Measurements from ENCODE around the gene DBF4B.

DBF4B gene

GRCh38 chr17:44778656-44779210 is 70.3 kb downstream of the DBF4B start:
- DNase-seq: no peak

GRCh38 chr17:44779211-44780025 is 71.0 kb downstream of the DBF4B start:
- no peak for DNase-seq

DNA sequence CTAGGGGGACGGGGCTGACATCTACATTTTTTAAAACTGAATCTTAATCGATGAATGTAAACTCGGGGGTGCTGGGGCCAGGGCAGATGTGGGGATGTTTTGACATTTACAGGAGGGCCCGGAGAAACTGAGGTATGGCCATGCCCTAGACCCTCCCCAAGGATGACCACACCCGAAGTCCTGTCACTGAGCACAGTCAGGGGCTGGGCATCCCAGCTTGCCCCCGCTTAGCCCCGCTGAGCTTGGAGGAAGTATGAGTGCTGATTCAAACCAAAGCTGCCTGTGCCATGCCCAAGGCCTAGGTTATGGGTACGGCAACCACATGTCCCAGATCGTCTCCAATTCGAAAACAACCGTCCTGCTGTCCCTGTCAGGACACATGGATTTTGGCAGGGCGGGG is 71.7 kb downstream of the DBF4B start:
- DNase-seq: no peak

- no peak for DNase-seq
These were observed 72.5 kb downstream of the DBF4B start for GRCh38 chr17:44780845-44781480.

- DNase-seq: no peak
These were observed 73.3 kb downstream of the DBF4B start for GRCh38 chr17:44781551-44782325.

- DNase-seq: no peak
These were observed 73.9 kb downstream of the DBF4B start for GRCh38 chr17:44782326-44782850.

DNA sequence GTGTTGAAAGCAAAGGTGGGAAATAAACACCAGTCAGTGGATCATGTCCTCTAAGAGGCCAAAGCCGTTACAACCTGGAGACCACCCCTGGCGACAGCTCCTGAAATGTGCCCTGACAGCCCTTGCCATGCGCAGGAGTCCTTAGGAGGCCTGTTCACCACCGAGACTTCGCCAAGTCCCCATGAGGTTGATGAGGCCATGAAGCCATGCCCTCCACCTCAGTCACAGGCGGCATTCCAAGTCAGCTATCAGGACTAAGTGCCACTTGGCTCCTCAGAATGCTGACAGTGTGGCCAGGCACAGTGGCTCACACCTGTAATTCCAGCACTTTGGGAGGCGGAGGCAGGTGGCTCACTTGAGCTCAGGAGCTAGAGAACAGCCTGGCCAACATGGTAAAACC is 77.5 kb downstream of the DBF4B start:
- no peak for DNase-seq

GRCh38 chr17:44786551-44787081 is 78.2 kb downstream of the DBF4B start:
- no peak for DNase-seq

DNA sequence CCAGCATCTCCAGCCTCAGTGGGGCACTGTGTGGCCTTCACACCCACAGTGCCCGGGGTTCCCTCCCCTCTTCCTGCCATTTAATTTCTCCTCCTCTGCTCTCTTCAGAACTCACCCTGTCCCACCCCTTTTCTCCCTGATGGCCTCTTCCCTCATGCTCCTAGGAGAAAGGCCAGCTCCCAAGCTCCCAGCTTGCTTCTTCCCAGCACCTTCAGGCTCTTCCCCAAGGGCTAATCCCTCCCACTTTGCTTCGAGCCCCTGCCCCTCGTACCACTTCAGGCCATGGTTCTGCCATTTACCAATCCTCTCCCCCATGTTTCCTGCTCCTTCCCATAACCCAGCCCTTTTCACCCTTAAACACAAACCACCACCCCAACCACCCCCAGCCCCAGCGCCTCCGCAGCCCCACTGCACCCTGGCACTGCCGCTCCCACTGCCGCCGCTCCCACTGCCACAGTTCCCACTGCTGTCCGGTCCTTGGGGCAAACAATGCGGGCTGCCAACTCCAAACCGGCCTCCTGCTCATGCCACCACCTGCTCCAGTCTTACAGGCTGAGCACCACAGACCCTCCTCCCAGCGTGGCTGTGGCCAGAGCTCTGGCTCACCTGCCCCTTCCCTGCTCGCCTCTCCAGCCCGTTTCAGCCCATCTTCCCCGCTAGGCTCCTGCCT is 78.9 kb downstream of the DBF4B start:
- no peak for DNase-seq

- no peak for DNase-seq
These were observed 79.7 kb downstream of the DBF4B start for GRCh38 chr17:44788139-44788538.

GRCh38 chr17:44792276-44792675 is 83.8 kb downstream of the DBF4B start:
- no peak for DNase-seq

- no peak for DNase-seq
These were observed 85.7 kb downstream of the DBF4B start for GRCh38 chr17:44793885-44794842.

DNA sequence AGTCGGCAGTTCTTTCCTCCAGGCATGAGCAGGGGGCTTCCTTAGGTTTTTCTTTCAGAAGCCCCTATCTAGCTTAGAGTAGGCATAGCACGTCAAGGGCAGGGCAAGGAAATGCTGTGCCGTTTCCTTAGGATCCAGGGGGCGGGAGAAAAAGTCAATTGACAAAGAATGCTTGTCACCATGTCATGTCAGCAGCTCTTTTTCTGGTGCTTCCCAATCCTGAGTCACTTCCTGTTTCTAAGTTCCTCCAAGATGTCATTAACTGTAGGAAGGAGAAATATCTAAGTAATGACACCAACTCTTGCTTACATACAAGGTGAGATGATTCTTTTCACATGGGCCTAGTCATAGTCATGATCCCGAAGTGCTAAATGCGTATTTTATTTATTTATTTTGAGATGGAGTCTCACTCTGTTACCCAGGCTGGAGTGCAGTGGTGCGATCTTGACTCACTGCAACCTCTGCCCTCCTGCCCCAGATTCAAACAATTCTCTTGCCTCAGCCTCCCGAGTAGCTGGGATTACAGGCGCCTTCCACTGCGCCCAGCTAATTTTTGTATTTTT is 86.5 kb downstream of the DBF4B start:
- DNase-seq: no peak

DNA sequence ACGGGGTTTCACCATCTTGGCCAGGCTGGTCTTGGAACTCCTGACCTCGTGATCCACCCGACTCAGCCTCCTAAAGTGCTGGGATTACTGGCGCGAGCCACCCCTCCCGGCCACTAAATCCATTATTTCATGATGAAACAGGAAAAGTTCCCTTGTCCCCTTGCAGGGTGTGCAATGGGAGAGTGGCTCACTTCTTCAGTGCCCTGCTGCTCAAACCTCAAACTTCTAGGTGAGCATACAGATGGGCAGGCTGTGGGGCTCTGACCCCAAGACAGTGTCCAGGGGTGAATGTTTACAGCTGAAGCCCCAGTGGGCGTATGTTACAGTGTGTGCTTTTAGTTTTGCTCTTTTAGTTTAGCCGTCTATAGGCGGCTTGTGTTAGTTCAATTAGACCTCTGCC is 87.0 kb downstream of the DBF4B start:
- DNase-seq: no peak

DNA sequence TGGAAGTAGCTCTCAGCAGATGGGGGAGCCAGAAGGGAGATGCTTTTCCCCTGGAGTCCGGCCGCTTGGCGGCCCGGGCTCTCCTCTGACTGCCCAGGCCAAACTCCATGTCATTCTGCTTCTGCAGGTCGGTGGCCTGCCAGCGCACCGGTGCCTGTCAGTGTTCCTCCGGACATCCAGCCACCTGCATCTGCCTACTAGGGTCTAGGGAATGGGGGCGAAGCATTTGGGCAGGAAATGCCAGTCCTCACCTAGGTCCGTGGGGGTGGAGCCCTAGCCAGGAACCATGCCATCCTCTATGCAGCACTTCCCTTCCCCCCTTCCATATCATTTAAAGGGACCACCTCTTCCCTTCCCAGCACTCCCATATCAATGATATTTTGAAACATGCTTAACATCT is 87.5 kb downstream of the DBF4B start:
- no peak for DNase-seq

- no peak for DNase-seq
These were observed 88.3 kb downstream of the DBF4B start for GRCh38 chr17:44796731-44797130.

GRCh38 chr17:44797802-44798201 is 89.3 kb downstream of the DBF4B start:
- no peak for DNase-seq

GRCh38 chr17:44798356-44798755 is 89.9 kb downstream of the DBF4B start:
- no peak for DNase-seq
